Stimulated activated CD8-positive, alpha-beta memory T cell treated with anti-CD3 and anti-CD28 coated beads, Interleukin-7, amount 100 ng/mL, for 24 hours (primary cell): ENCODE data around the gene KCNMB1.

ENCODE experiments used
- DNase-seq: peaks from one replicate; pipeline ENCODE4 v3.0.0-alpha.2; 2020; ENCODE audit warnings: low read depth

Gene KCNMB1

DNA sequence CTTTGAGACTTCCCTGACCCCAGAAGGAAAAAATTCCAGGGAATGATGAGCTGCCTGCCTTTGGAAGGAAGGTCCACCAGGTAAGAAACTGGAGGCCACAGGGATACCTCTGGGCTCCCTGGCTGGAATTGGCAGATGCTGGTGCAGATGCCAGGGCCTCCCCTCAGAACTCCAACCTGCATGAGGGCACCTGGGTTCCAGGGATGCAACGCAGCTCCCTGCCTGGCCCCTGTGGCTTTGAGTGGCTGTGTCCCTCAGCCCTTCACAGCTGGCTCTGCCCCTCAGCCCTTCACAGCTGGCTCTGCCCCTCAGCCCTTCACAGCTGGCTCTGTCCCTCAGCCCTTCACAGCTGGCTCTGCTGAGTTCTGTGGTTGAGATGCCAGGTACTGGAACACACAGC is 13.9 kb downstream of the KCNMB1 start:
- DNase-seq: no peak

DNA sequence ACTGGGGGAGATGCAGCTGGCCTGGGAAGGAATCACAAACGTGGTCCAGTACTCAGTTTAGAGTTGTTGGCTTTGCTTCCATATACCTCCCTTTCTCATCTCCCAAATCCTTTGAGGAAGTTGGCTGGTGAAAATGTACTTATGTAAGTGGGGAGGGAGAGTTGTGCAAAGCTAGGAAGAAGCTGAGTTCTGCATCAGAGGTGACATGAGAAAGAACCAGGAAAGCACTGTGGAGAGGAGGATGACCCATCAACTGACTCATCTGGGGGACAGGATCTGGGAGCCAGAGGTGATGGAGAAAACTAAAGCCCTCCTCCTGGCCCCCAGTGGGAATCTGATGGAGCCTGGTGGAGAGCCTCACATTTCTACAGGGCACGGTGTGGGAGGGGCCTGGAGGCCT is 16.2 kb downstream of the KCNMB1 start:
- DNase-seq: no peak

DNA sequence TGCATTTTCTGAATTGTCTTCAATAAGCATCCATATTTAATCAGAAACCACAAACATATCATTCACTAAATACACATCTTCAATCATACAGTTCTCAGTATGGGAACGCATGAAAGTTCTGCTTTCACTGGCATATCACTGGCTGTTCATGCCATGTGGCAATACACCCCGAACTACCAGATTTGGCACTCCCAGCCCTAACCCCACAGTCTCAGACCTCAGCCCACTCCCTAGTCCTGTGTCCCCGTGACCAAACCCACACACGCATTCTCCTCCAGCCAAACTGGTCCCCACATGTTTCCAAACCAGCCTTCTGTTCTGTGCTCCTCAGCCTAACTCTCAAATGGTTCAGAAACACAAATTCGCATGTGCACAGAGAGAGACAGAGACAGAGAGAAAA is 20.6 kb downstream of the KCNMB1 start:
- DNase-seq: no peak

DNA sequence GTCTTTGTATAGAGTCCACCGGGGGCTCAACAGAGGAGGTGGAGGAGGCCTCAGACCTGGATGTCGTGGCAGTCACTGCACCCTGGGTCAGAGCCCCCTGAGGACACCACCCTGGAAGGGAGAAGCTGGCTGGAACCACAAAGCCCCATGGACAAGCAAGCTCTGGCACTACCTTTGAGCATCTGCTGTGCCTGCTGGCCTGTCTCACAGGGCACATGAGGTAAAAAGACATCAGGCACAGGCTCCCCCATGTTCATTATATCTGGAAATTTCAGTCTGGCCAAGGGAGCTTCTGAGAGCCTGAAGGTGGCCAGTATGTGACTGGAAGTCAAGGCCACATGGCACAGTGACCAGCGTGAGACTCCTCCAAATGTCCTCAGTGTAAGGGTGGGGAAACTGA is 22.9 kb downstream of the KCNMB1 start:
- DNase-seq: no peak

DNA sequence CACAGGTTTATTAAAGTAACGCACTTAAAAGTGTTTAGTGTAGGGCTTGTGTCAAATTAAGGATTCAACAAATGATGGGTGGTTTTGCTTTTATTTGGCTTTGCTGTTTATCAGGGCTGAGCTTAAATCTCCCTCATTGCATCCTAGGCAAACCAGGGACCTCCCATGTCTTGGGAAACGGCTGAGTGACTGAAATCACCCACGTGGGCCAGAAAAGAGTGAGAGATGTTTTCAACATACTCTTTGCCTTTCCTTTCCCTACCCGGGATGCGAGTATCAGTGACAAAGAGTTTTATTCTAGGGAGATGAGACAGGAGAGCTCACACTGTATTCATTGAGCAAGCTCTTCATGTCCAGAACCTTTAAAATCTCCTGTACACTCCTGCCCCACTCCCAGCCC is 23.3 kb downstream of the KCNMB1 start:
- no peak for DNase-seq

DNA sequence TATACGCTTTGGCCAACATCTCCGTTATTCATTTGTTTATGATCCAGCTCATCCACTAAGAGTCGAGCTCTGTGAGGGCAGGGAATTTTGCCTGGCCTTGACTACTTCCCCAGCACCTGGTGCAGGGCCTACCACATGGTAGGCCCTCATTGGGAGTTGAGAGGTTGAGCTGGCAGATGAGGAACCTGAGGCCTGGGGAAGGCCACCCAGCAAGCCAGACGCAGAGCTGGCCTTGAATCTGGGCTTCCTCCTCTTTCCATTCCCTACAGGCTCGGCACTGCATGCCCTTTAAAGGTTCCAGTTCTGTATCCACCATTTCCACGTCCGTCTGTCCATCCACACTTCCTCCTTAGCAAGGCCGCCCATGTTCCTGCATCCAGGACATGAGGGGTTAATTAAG is 24.2 kb downstream of the KCNMB1 start:
- no peak for DNase-seq

DNA sequence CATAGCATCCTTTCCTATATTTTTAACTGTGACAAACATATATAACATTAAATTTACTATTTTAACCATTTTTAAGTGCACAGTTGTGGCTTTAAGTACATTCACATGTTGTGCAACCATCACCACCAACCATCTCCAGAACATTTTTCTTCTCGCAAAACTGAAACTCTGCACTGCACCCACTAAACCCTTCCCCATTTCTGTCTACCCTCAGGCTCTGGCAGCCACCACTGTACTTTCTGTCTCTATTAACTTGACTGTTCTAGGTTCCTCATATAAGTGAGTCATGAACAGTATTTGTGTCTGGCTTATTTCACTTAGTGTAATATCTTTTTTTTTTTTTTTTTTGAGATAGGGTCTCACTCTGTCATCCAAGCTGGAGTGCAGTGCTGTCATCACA is 25.5 kb downstream of the KCNMB1 start:
- no peak for DNase-seq

DNA sequence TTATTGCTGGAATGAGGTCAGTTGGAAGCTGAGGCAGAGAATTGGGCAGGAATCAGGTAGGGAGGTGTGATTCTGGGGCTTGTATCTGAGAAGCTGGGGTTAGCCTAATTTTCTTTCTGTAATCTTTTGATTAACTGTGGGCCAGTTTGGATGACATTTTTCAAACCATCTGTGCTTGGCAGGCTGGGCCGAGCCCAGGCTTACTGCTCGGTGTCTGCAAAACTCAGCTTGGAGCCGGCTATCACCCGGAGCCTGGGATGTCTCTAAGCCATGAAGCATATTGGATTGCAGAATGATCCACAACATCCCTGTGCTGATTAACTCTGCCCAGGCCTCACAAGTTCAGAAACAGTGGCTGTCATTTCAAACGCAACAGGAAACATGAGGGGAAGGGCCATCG is 26.5 kb downstream of the KCNMB1 start:
- DNase-seq: no peak

DNA sequence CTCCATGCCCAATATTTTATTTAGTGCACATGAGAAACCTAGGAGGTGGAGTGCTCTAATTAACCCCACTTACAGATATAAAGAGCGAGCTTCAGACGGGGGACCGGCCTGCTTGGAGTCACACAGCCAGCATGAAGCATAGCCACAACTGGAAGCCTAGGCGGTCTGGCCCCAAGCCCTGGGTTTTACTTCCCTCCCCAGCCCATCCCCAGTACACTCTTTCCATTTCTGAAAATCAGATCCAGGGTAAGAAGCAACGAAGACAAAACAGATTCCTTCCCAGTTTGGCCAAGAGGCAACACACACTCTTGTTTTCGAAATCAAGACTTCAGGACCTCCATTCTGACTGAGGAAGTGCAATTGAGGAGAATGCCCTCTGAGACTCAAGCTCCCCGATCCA is 27.1 kb downstream of the KCNMB1 start:
- no peak for DNase-seq

DNA sequence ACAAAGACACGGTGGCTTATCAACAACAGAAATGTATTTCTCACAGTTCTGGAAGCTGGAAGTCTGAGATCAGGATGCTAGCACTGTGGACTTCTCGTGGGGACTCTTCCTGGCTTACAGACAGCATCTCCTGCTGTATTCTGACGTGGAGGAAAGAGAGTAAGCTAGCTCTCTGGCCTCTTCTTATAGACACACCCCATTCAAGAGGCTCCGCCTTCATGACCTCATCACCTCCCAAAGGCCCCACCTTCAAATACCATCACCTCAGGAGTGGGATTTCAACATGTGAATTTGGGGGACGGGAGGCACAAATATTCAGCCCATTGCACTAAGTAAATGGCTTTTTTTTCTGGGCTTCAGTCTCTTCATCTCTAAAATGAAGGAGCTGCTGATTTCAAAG is 27.6 kb downstream of the KCNMB1 start:
- no peak for DNase-seq

DNA sequence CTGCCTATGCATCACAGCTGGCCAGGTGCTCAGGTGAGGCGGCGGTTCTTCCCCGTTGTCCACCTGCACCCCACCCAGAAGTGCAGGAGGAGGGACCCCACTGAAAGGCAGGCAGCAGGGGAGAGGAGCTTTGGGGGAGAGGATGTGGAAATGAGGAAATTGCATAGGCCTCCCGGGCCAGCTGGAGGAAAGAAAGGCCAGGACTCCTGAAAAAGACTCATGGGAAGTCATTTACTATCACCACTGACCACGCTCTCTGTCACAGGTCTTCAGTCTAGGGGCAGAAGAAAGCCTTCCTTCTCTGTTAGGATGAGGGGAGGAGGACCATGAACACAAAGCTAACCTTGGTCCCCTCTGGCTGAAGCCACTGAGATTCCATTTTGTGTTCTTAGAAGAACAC is 28.1 kb downstream of the KCNMB1 start:
- no peak for DNase-seq

DNA sequence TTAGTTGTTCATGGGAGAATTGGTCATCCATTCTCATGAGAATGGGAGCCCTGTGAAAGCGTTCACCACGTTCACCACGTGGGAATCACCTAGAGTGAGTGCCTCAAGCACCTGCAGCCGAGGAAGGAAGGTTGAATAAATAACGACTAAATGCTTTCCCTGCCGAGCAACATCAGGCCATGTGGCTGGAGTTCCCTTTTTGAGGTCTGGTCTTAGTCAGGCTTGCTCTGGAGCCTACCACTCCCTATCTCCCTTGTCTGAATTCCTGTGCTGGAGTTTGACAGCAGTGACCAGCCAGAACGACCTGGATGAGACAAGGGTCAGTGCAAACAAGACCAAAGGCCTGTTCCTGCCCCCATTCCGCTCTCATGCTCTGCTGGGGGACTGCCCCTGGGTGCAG is 28.5 kb downstream of the KCNMB1 start:
- no peak for DNase-seq

DNA sequence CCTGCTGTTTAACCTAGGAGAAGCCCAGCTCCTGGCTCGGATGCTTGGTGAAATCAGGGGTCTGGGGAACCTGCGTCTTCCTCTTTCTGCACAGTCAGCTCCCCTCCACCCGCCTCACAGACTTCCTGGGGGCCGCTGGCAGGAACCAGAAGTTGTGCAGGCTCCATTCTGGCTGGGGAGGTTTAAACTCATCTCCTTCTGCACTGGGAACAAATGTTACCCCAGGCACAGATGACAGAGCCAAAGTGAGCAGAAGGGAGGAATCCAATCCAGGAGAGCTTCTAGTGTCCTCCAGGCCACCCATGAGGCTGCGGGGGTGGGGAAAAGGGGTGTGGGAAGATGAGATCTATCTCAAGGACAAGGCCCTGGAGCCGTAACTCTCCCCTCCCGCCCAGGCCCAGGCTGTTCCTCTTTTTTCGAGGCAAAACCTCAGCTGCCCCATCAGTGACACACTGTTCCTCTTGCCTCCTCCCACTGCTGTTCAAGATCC is 31.2 kb downstream of the KCNMB1 start:
- no peak for DNase-seq

DNA sequence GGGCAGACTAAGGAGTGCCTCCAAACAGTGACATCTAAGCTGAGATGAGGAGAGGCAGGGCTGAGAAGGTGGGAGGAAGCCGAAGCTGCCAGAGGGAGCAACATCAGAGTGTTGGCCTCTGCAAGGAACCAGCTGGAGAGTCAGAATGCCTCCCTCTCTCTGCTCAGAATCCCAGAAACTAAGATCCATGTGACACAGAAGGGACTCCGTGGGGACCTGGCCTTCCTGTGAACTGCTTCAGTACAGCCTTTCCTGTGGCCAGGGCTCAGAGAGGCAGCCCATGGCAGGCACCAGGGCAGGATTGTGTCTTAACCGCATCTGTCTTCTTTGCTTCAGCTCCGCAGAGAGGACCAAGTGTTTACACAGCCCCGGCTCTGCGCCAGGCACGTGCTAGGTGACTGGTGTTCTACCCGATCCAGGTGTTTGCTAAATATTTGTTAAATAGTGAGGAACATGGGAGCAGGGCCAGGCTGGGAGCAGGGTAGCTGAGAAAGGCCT is 33.5 kb downstream of the KCNMB1 start:
- no peak for DNase-seq

DNA sequence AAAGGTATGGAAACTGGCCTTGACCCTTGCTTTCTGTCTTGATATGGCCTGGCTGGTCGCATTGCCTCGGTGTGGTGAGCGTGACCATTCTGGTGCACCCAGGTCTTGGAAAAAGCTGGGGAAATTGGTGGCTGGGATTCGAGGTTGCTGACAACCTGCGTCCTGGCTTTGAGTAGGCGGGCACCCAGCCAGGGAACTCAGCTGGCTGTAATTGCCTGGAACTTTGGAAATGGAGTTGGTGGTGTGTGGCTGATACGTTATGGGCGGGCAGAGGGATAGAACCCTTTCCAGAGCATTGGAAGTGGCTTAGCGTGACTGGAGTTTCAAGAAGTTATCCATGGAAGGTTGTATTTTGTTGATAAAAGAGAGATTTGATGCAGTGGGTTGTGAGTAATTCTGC is 35.2 kb downstream of the KCNMB1 start:
- DNase-seq: no peak

DNA sequence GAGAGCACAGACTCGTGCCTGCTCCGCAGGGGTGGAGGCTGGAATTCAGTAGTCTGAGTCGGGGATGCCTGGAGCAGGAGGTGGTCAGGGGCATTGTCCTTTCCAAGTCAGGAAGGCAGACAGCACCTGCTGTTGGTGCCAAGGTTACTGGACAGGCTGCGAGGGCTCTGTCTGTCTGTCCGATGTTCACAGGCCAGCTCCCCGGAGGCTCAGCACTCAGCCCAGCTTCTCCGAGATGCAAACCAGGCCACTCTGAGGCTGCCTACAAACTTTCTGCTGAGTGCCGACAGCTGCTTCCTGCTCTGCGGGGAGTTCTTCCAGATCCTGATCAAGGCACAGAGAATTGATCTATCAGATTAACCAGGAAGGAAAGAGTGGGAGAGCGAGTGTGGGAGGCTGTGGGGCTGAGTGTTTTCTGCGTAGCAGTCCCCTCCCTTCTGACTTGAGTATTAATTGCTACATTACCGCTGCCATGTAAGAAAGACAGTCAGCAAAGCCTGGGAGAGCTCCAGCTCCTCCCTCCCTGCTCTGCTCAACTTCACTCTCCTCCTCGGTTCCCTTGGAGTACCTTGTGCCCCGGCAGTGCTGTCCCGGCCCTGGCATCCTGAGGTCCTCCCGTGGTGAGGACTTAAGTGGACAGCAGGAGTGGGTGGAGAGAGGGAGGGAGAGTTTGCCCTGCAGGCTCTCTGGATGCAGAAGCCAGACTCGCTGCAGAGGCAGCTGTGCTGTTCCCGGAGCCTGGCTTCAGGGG is 36.0 kb downstream of the KCNMB1 start:
- no peak for DNase-seq

DNA sequence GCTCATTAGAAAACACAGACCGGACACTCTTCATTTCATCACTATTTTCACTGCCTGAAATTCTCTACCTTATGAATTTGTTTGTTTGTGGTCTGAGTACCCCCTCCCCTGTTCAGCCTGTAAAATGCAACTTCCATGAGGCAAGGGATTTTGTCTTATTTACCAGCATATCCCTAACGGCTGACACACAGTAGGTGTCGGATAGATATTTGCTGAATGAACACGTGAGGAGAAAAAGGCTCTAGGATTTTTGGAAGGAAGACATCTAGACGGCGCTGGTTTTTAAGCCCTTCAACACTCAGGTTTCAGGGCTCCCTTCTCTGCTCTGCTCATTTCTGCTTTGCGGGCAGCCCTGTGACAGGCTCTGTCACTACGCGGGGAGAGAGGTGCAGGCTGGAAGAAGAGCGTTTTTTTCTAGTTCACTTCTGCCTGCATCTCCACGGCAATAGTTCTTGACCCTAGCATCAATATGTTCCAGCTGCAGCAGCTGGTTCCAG is 41.0 kb downstream of the KCNMB1 start:
- no peak for DNase-seq

DNA sequence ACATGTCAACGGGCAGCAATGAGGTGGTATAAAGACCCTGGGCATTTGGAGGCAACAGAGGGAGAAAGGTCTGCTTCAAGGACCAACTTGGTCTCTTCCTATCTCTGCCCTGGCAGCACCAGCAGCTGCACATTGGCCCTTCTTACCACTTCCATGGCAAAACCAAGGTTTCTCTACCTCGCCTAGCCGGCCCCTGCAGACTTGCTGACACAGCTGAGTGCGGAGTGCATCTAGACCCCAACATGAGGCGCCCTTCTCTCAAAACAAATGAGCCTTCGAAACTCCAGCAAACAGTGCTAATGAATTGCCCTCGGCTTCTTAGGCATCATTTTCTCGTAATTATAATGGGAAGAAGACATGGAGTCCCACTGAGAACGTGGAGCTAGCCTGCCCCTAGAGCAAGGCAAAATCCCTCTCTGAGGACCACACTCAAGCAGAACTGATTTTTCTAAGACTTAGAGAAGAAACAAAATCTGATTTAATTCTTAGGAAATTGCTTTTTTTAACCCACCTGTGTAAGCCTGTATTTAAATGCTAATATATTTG is 42.1 kb downstream of the KCNMB1 start:
- DNase-seq: no peak

DNA sequence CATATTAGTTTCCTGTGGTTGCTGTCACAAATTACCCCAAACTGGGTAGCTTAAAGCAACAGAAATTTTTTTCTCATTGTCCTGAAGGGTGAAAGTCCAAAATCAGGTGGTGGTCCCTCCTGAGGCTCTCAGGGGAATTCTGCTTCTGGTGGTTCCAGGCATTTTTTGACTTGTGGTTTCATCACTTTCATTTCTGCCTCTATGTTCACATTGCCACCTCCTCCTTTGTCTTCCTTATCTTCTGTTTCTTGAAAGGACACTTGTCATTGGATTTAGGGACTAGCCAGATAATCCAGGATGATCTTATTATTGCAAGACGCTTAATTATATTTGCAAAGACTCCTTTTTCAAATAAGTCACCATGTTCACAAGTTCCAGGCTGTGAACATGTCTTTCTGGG is 43.2 kb downstream of the KCNMB1 start:
- no peak for DNase-seq

DNA sequence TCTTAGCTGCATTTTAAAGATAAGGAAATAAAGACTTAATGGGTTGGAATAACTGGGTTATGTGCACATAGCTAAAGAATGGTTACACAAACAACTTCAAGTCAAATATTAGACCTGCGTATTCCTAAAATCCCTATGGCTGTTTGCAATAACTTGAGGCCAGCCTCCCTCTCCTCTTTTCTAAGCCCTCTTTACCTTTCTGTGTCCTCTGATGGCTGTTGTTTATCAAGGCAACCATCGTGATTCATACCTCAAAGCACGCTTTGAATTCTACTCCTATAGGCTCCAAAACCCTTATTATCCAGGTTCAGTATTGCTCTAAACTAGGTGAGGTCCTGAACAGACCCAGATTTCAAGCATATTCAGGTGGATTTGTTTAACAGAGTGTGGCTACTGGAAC is 46.0 kb downstream of the KCNMB1 start:
- no peak for DNase-seq

DNA sequence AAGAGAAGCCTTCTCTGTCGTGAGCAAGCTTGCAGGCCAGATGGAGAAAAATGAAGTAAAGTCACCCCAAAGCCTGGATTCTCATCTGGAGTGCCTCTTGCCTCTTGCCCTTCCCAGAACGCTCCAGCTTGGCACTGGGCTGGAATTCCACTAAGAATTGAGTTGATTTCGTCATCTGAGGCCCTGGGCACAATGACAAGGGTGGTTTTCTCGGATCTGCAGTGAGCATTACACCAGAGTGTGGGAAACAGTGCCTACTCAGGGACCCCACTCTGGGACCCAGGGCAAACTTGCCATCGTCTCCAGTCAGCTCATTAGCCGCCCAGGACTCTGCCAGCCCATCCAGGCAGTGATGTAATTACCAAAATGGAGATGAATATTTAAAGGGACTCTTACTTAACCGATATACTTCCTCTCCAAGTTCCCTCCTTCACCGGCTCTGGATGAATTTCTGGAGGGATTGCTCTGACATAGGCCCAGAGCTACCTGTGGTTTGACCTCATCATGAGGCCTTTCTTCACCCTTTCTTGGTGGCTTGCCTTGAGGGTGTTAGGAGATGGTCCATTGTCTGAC is 46.9 kb downstream of the KCNMB1 start:
- no peak for DNase-seq

DNA sequence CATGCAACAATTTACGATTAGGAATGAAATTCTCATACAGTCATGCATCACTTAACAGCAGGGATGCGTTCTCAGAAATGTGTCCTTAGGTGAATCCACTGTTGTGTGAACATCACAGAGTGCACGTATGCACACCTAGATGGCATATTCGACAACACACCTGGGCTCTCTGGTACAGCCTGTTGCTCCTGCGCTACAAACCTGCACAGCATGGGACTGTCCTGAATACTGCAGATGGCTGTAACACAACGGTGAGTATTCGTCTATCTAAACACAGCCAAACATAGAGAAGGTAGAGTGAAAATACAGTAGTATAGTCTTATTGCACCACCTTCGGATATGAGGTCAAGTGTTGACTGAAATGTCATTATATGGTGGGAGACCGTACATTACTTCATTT is 47.6 kb downstream of the KCNMB1 start:
- DNase-seq: no peak

DNA sequence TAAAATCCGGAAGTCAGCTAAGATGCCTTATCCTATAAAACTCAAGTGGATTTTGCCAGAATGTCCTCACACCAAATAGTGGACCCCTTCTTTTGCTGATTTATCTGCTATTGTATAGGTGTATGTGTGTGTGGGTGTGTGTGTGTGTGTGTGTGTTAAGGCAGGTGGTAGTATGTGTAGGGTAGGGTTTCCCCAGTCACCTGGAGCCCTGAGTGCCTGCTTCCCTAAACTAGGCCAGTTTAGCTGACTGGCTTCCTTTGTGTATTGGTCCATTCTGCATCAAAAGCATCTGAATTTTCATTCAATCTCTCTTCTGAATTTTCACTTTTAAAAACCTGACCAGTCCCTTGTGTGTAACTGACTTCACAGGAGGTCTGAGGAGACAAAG is 49.4 kb downstream of the KCNMB1 start:
- DNase-seq: no peak
